ENCODE data around the gene PDCD11.
A peak's percentile ranks its signal among the peaks of the same experiment; 100 is the strongest.
"Not testable (repeated sequence)": the region's sequence is repeated elsewhere in the genome, so short reads cannot be mapped to it uniquely, and the experiment has no call there.

PDCD11 gene

GRCh38 chr10:103350517-103351260 is 45.7 kb upstream of the PDCD11 start, which contains the start of gene PCGF6:
Gene PCGF6 (minus strand): TSS chr10:103351140. CDS start chr10:103351066, 74 bp downstream.
- Histone ChIP-seq H3K27me3 (replicated peaks; ENCODE audit: insufficient read depth, low read length) (no peaks in the 10 kb centered on the region), H3K4me2 (ENCODE audit: low read depth, low read length) (peak within 1 kb of the TSS; percentile 86), H3K4me1 (ENCODE audit: low read length) (0 out of 2 replicates have a peak, but pooled peaks cover 3% of the 10 kb centered on the region), H3K27ac (ENCODE audit: low read length) (peak within 1 kb of the TSS; percentile 54; the same call in 1 of the 2 replicates), H3K79me2 (ENCODE audit: low read length) (peaks cover 26% of the 10 kb centered on the region), H3F3A (ENCODE audit: insufficient read depth, low read length) (peaks cover 3% of the 10 kb centered on the region; the same call in 1 of the 2 replicates), H2AFZ (ENCODE audit: low read length) (peak within 1 kb of the TSS; percentile 80), H4K20me1 (ENCODE audit: insufficient read depth, low read length) (no peaks in the 10 kb centered on the region), H3K36me3 (replicated peaks; ENCODE audit: insufficient read depth, low read length) (no peaks in the 10 kb centered on the region; the same call in 1 of the 2 replicates), H3K9me2 (replicated peaks; ENCODE audit: insufficient read depth, low read length) (no peaks in the 10 kb centered on the region), H3K9ac (ENCODE audit: low read length) (peak within 1 kb of the TSS; percentile 93), H3K9me3 (replicated peaks; ENCODE audit: insufficient read depth, low read length) (no peaks in the 10 kb centered on the region), H3K4me3 (ENCODE audit: low read length) (peak within 1 kb of the TSS; percentile 94)
- no peak for TF ChIP-seq EZH2phosphoT487 (IDR thresholded peaks at IDR 0.05; ENCODE audit: low read length)
- TF ChIP-seq CTCF (IDR thresholded peaks at IDR 0.05; ENCODE audit: low read length): no peak
- TF ChIP-seq EZH2 (optimal IDR thresholded peaks at IDR 0.05; ENCODE audit: low read depth, low read length): no peak
- peak; percentile 82 for DNase-seq

GRCh38 chr10:103353281-103353680 is 43.1 kb upstream of the PDCD11 start:
- Histone ChIP-seq H3K36me3 (replicated peaks; ENCODE audit: insufficient read depth, low read length) (no peaks in the 10 kb centered on the region), H3K79me2 (ENCODE audit: low read length) (peaks cover 26% of the 10 kb centered on the region), H3K9ac (ENCODE audit: low read length) (no peak overlapping the region), H3K9me3 (replicated peaks; ENCODE audit: insufficient read depth, low read length) (no peaks in the 10 kb centered on the region), H3K4me3 (ENCODE audit: low read length) (no peak overlapping the region), H3F3A (ENCODE audit: insufficient read depth, low read length) (peaks cover 3% of the 10 kb centered on the region; the same call in 1 of the 2 replicates), H2AFZ (ENCODE audit: low read length) (no peak overlapping the region), H3K9me2 (replicated peaks; ENCODE audit: insufficient read depth, low read length) (no peaks in the 10 kb centered on the region), H4K20me1 (ENCODE audit: insufficient read depth, low read length) (no peaks in the 10 kb centered on the region), H3K27me3 (replicated peaks; ENCODE audit: insufficient read depth, low read length) (no peaks in the 10 kb centered on the region), H3K4me1 (ENCODE audit: low read length) (0 out of 2 replicates have a peak, but pooled peaks cover 3% of the 10 kb centered on the region), H3K27ac (ENCODE audit: low read length) (no peak overlapping the region), H3K4me2 (ENCODE audit: low read depth, low read length) (no peak overlapping the region)
- DNase-seq: no peak
- no peak for TF ChIP-seq EZH2phosphoT487 (IDR thresholded peaks at IDR 0.05; ENCODE audit: low read length)
- TF ChIP-seq CTCF (IDR thresholded peaks at IDR 0.05; ENCODE audit: low read length): no peak
- no peak for TF ChIP-seq EZH2 (optimal IDR thresholded peaks at IDR 0.05; ENCODE audit: low read depth, low read length)

GRCh38 chr10:103354567-103354966 is 41.9 kb upstream of the PDCD11 start:
- not testable (repeated sequence) for H2AFZ ChIP-seq (ENCODE audit: low read length); H3K4me2 ChIP-seq (ENCODE audit: low read depth, low read length); H3K27me3 ChIP-seq (replicated peaks; ENCODE audit: insufficient read depth, low read length); H3K36me3 ChIP-seq (replicated peaks; ENCODE audit: insufficient read depth, low read length); H4K20me1 ChIP-seq (ENCODE audit: insufficient read depth, low read length); DNase-seq; H3K9me2 ChIP-seq (replicated peaks; ENCODE audit: insufficient read depth, low read length); H3K4me1 ChIP-seq (ENCODE audit: low read length); H3K9ac ChIP-seq (ENCODE audit: low read length); H3K4me3 ChIP-seq (ENCODE audit: low read length); H3F3A ChIP-seq (ENCODE audit: insufficient read depth, low read length); H3K9me3 ChIP-seq (replicated peaks; ENCODE audit: insufficient read depth, low read length); H3K27ac ChIP-seq (ENCODE audit: low read length)
- H3K79me2 ChIP-seq (ENCODE audit: low read length): peaks cover 16% of the 10 kb centered on the region
